T-helper 1 cell treated with Interleukin-12 subunit alpha and Interleukin-12 subunit beta and Interleukin-4 antibody, amounts not matched to agents 30 ng/mL and 1 ng/mL, for 36 hours (primary cell): ENCODE measurements around the gene SLC15A5. TPM values are rescaled to one million over a fixed set of nuclear protein-coding genes. Genes with fewer than 3 reads are reported as not detected.

Experiments used
- intact Hi-C: fragments of 100-400 bp; cut with micrococcal nuclease; formaldehyde crosslinking; loops from one replicate; pipeline ENCODE4 v1.15.1; 2024
- total RNA-seq: library from RNA; stranded (reverse); gene quantifications from 2 replicates; pipeline ENCODE4 v1.2.3, GENCODE V29; 2022

The SLC15A5 gene
- not detected in 2 replicates for total RNA-seq

GRCh38 chr12:16277585-16277984, at the start of gene SLC15A5:
Gene SLC15A5, minus strand, starts transcription at chr12:16277685. Its CDS starts 0 bp downstream, at chr12:16277685.
- intact Hi-C loops, result no loop called here

- intact Hi-C loops, result no loop called here
These were observed 47.9 kb upstream of the SLC15A5 start for GRCh38 chr12:16325426-16325825.

GRCh38 chr12:16324772-16325171, 47.3 kb upstream of the SLC15A5 start:
- intact Hi-C loops, result no loop called here

- intact Hi-C loops, result no loop called here
These were observed 46.8 kb upstream of the SLC15A5 start for GRCh38 chr12:16324272-16324671.

- intact Hi-C loops, result no loop called here
These were observed 46.2 kb upstream of the SLC15A5 start for GRCh38 chr12:16323638-16324037.

- intact Hi-C loops, result no loop called here
These were observed 45.5 kb upstream of the SLC15A5 start for GRCh38 chr12:16323010-16323409.

- intact Hi-C loops, result no loop called here
These were observed 33.4 kb upstream of the SLC15A5 start for GRCh38 chr12:16310934-16311333.

GRCh38 chr12:16307856-16308475, 30.5 kb upstream of the SLC15A5 start:
- intact Hi-C loops, result no loop called here

GRCh38 chr12:16303939-16304338, 26.5 kb upstream of the SLC15A5 start:
- intact Hi-C loops, result no loop called here

- intact Hi-C loops, result no loop called here
These were observed 23.3 kb upstream of the SLC15A5 start for GRCh38 chr12:16300736-16301135.

- intact Hi-C loops, result no loop called here
These were observed 22.6 kb upstream of the SLC15A5 start for GRCh38 chr12:16300122-16300521.

- intact Hi-C loops, result no loop called here
These were observed 21.9 kb upstream of the SLC15A5 start for GRCh38 chr12:16299403-16299802.

GRCh38 chr12:16297521-16297920, 20.0 kb upstream of the SLC15A5 start:
- intact Hi-C loops, result no loop called here

GRCh38 chr12:16294376-16294956, 17.0 kb upstream of the SLC15A5 start:
- intact Hi-C loops, result no loop called here

- intact Hi-C loops, result no loop called here
These were observed 13.5 kb upstream of the SLC15A5 start for GRCh38 chr12:16291032-16291431.

GRCh38 chr12:16285586-16285985, 8.1 kb upstream of the SLC15A5 start:
- intact Hi-C loops, result no loop called here

- intact Hi-C loops, result no loop called here
These were observed 5.5 kb upstream of the SLC15A5 start for GRCh38 chr12:16282978-16283377.

GRCh38 chr12:16282081-16282480, 4.6 kb upstream of the SLC15A5 start:
- intact Hi-C loops, result no loop called here

GRCh38 chr12:16281157-16281556, 3.7 kb upstream of the SLC15A5 start:
- intact Hi-C loops, result no loop called here

- intact Hi-C loops, result no loop called here
These were observed 5.3 kb downstream of the SLC15A5 start for GRCh38 chr12:16272222-16272621.

- intact Hi-C loops, result no loop called here
These were observed 6.4 kb downstream of the SLC15A5 start for GRCh38 chr12:16271062-16271461.

- intact Hi-C loops, result no loop called here
These were observed 7.5 kb downstream of the SLC15A5 start for GRCh38 chr12:16269946-16270345.

- intact Hi-C loops, result no loop called here
These were observed 11.4 kb downstream of the SLC15A5 start for GRCh38 chr12:16266085-16266484.
